HCT116 (cell line): ENCODE data around the gene IRF3. TPM values are rescaled to one million over a fixed set of nuclear protein-coding genes. Genes with fewer than 3 reads are reported as not detected.
A peak's percentile ranks its signal among the peaks of the same experiment; 100 is the strongest.

Source experiments
- ATAC-seq: fragments of 200-7000 bp; cut with Tn5 transposase; 2 replicates; pipeline ENCODE4 v1.9.1; 2020; ENCODE audit warnings: mild to moderate bottlenecking, moderate library complexity
- BruUV-seq: library from RNA; stranded (reverse); fragments of 400-500 nt; replicated peaks from 2 replicates; lab custom pipeline; 2021; lab: Mats Ljungman, UMichigan
- CTCF ChIA-PET: fragments of 300-600 bp; sonication (Branson Sonifier 250); formaldehyde crosslinking; loops from one replicate; lab custom pipeline; 2021; ENCODE audit warnings: antibody characterized with exemption; lab: Charles Lee
- POLR2A ChIA-PET: fragments of 300-600, 350-600 bp; sonication (Branson Sonifier 250); formaldehyde crosslinking; loops from one replicate; lab custom pipeline; 2021; ENCODE audit warnings: antibody characterized with exemption; lab: Charles Lee
- RAD21 ChIA-PET, 2 experiments: fragments of 300-600 bp; sonication (Branson Sonifier 250); formaldehyde crosslinking; loops; one replicate each; lab custom pipeline; 2023; ENCODE audit warnings: low total read pairs in 2 of 2; ENCODE audit not compliant: uncharacterized antibody in 2 of 2, unreplicated experiment in 2 of 2, low non-redundant PET in 1 of 2; lab: Charles Lee
- DNase-seq: peaks from one replicate; pipeline ENCODE4 v3.0.0-alpha.2; 2010; ENCODE audit warnings: low read depth, low spot score
- H2AFZ ChIP-seq: fragments of 200-600 bp; shearing (Covaris generic), sonication (generic); 2 replicates; pipeline ENCODE4 v1.6.1; 2017; ENCODE audit warnings: low read depth, mixed run types, mixed read lengths, antibody characterized with exemption, low read length; ENCODE audit not compliant: poor library complexity, severe bottlenecking
- H3K27ac ChIP-seq: 2 replicates; pipeline ENCODE4 v1.5.1; 2012; ENCODE audit warnings: low read depth, low read length
- H3K27me3 ChIP-seq: fragments of 200-600 bp; sonication (generic); 2 replicates; pipeline ENCODE4 v1.6.1; 2016; ENCODE audit warnings: mixed run types, low read length, mixed read lengths; ENCODE audit not compliant: insufficient read depth
- H3K36me3 ChIP-seq, 2 experiments: fragments of 200-500 bp in 1 of 2; fragments of 200-600 bp in 1 of 2; sonication (Bioruptor generic) in 1 of 2; sonication (generic) in 1 of 2; 2 replicates each; pipeline versions ENCODE4 v1.5.1 to v1.6.1; 2014 to 2016; ENCODE audit warnings: low read length in 2 of 2, inconsistent platforms in 1 of 2, mixed read lengths in 1 of 2, mixed run types in 1 of 2; ENCODE audit not compliant: insufficient read depth in 2 of 2, control insufficient read depth in 1 of 2
- H3K4me1 ChIP-seq, 2 experiments: fragments of 200-600 bp in 1 of 2; sonication (generic) in 1 of 2; 2 replicates each; pipeline versions ENCODE4 v1.5.1 to v1.6.1; 2012 to 2017; ENCODE audit warnings: low read length in 2 of 2, inconsistent platforms in 1 of 2, mild to moderate bottlenecking in 1 of 2, mixed read lengths in 1 of 2, mixed run types in 1 of 2, moderate library complexity in 1 of 2; ENCODE audit not compliant: insufficient read depth in 2 of 2, control insufficient read depth in 1 of 2
- H3K4me2 ChIP-seq: fragments of 200-600 bp; sonication (generic); 2 replicates; pipeline ENCODE4 v1.6.1; 2017; ENCODE audit warnings: mixed run types, low read length, mixed read lengths
- H3K4me3 ChIP-seq, 2 experiments: fragments of 200-600 bp in 1 of 2; sonication (generic) in 1 of 2; replicated peaks in 1 of 2; 2 replicates each; pipeline ENCODE4 v1.5.1; 2011 to 2016; ENCODE audit warnings: low read length in 2 of 2, control low read depth in 1 of 2, low read depth in 1 of 2, mild to moderate bottlenecking in 1 of 2, mixed read lengths in 1 of 2, mixed run types in 1 of 2
- H3K79me2 ChIP-seq: fragments of 200-600 bp; sonication (generic); 2 replicates; pipeline ENCODE4 v1.6.1; 2017; ENCODE audit warnings: mild to moderate bottlenecking, mixed run types, low read length, moderate library complexity, mixed read lengths; ENCODE audit not compliant: insufficient read depth
- H3K9ac ChIP-seq: fragments of 200-600 bp; sonication (generic); 2 replicates; pipeline ENCODE4 v1.6.1; 2016; ENCODE audit warnings: low read length, mixed read lengths
- H3K9me2 ChIP-seq: fragments of 200-600 bp; sonication (generic), shearing (Covaris generic); 2 replicates; pipeline ENCODE4 v1.6.1; 2017; ENCODE audit warnings: mixed run types, mild to moderate bottlenecking, moderate library complexity; ENCODE audit not compliant: insufficient read depth
- H3K9me3 ChIP-seq, 2 experiments: fragments of 200-500 bp in 1 of 2; fragments of 200-600 bp in 1 of 2; sonication (Bioruptor generic) in 1 of 2; sonication (generic) in 1 of 2; 2 replicates each; pipeline ENCODE4 v1.6.1; 2014 to 2017; ENCODE audit warnings: low read length in 2 of 2, mixed read lengths in 2 of 2, inconsistent platforms in 1 of 2, low read depth in 1 of 2, mild to moderate bottlenecking in 1 of 2, mixed run types in 1 of 2, moderate library complexity in 1 of 2; ENCODE audit not compliant: control insufficient read depth in 1 of 2, insufficient read depth in 1 of 2
- H4K20me1 ChIP-seq: fragments of 200-600 bp; sonication (generic), shearing (Covaris generic); 2 replicates; pipeline ENCODE4 v1.6.1; 2017; ENCODE audit warnings: mixed run types, mild to moderate bottlenecking, moderate library complexity; ENCODE audit not compliant: insufficient read depth
- CBX3 ChIP-seq: IDR thresholded peaks from 2 replicates; pipeline ENCODE4 v1.6.1; 2012; ENCODE audit warnings: low read depth
- EGR1 ChIP-seq: IDR thresholded peaks from 2 replicates; pipeline ENCODE4 v1.6.1; 2012; ENCODE audit warnings: low read depth
- ELF1 ChIP-seq: IDR thresholded peaks from 2 replicates; pipeline ENCODE4 v1.6.1; 2012; ENCODE audit warnings: low read depth, borderline replicate concordance
- EZH2 ChIP-seq: fragments of 200-600 bp; sonication (generic); IDR thresholded peaks from 2 replicates; pipeline ENCODE4 v1.6.1; 2017; ENCODE audit warnings: antibody characterized with exemption, mixed run types
- JUND ChIP-seq: IDR thresholded peaks from 2 replicates; pipeline ENCODE4 v1.6.1; 2012
- POLR2A ChIP-seq: IDR thresholded peaks from 2 replicates; pipeline ENCODE4 v1.7.0; 2011; ENCODE audit warnings: borderline replicate concordance; ENCODE audit not compliant: insufficient read depth, insufficient read length; ENCODE audit errors: extremely low read depth
- RAD21 ChIP-seq: IDR thresholded peaks from 2 replicates; pipeline ENCODE4 v1.6.1; 2012; ENCODE audit warnings: low read depth, mild to moderate bottlenecking
- REST ChIP-seq: IDR thresholded peaks from 2 replicates; pipeline ENCODE4 v1.6.1; 2012; ENCODE audit warnings: low read depth
- intact Hi-C: fragments of 100-400 bp; cut with micrococcal nuclease; formaldehyde crosslinking; loops from 2 replicates; pipeline ENCODE4 v1.10.0; 2022
- total RNA-seq: library from RNA; stranded (reverse); gene quantifications from one replicate; pipeline ENCODE4 v1.2.1, GENCODE V29; 2021; ENCODE audit not compliant: unreplicated experiment

IRF3 gene
- total RNA-seq, 1 experiment from 2014 or later, result 129 TPM

- H3K27ac ChIP-seq, result peak overlapping the region; percentile 34
- H3K9me2 ChIP-seq, result no peaks in the 10 kb centered on the region
- peaks cover 25 to 38% of the 10 kb centered on the region in 2 experiments for H3K4me1 ChIP-seq
- H3K79me2 ChIP-seq, result peaks cover 76% of the 10 kb centered on the region
- no peak for TF ChIP-seq RAD21
- no peak for TF ChIP-seq CBX3
- TF ChIP-seq JUND, result no peak
- TF ChIP-seq REST, result no peak
- no peak for TF ChIP-seq EGR1
- no peak for TF ChIP-seq EZH2
- TF ChIP-seq ELF1, result no peak
- no peak for TF ChIP-seq POLR2A
- TF ChIP-seq, all 23 proteins: peak for 0
- Histone ChIP-seq H3K27me3 (no peaks in the 10 kb centered on the region), H3K4me3 (no peak overlapping the region), H3K36me3 (peaks cover 22 to 38% of the 10 kb centered on the region in 2 experiments; a peak in 3 of 4 replicates), H3K9me3 (no peaks in the 10 kb centered on the region), H3K9ac (peak overlapping the region; percentile 27; the same call in 1 of the 2 replicates), H3K4me2 (peak overlapping the region; percentile 58), H4K20me1 (peaks cover 35% of the 10 kb centered on the region; the same call in 1 of the 2 replicates), H2AFZ (no peak overlapping the region)
- ChIA-PET POLR2A (interaction anchor here (1.4 kb wide), 1 partner anchor 133 kb away, joined by 4 read pairs; no protein-coding TSS in a partner anchor), RAD21 (no interaction called here), CTCF (no interaction called here)
- no peak for ATAC-seq
- no peak for DNase-seq
- intact Hi-C loops, result loop anchor here (5.0 kb wide), 2 partner anchors 88 to 108 kb away; partner anchors contain the start of gene PRR12
- BruUV-seq, result no TSS peak
Observed at GRCh38 chr19:49679771-49680413, 14.2 kb upstream of the IRF3 start.
